Measurements from ENCODE around the gene EHD3. TPM values are rescaled to one million over a fixed set of nuclear protein-coding genes. Genes with fewer than 3 reads are reported as not detected.

EHD3 gene
- total RNA-seq, 1 donor from 2014 or later, result 20.9 TPM

- no peaks in the 10 kb centered on the region for H3K9me3 Mint-ChIP-seq (ENCODE audit: unreplicated experiment)
- no peak overlapping the region for H3K9ac ChIP-seq (ENCODE audit: low read length)
- no peaks in the 10 kb centered on the region for H3K79me2 ChIP-seq (ENCODE audit: insufficient read depth, low read length)
- no peaks in the 10 kb centered on the region for H3K9me3 ChIP-seq (ENCODE audit: insufficient read depth, low read depth, low read length)
- H3K4me3 ChIP-seq (ENCODE audit: insufficient read depth, low read depth, low read length), result no peak overlapping the region
- H3K27ac Mint-ChIP-seq (ENCODE audit: unreplicated experiment), result no peak overlapping the region
- no peak overlapping the region for H3K4me3 Mint-ChIP-seq (ENCODE audit: unreplicated experiment)
- H3K36me3 Mint-ChIP-seq (ENCODE audit: low read depth, unreplicated experiment), result peaks cover 22% of the 10 kb centered on the region
- FAIRE-seq, result no peak
- H3K27ac ChIP-seq (ENCODE audit: low read depth, low read length), result no peak overlapping the region
- peaks cover 9% of the 10 kb centered on the region for H3K4me1 Mint-ChIP-seq (ENCODE audit: low read depth, unreplicated experiment)
- H3K36me3 ChIP-seq (ENCODE audit: insufficient read depth, low read length), result peaks cover 8% of the 10 kb centered on the region
- H3K27me3 ChIP-seq (ENCODE audit: insufficient read depth, low read length), result no peaks in the 10 kb centered on the region
- peaks cover 6% of the 10 kb centered on the region for H3K4me1 ChIP-seq (ENCODE audit: insufficient read depth, low read length)
- TF ChIP-seq CTCF (IDR thresholded peaks at IDR 0.05; ENCODE audit: insufficient read depth, low read depth, low read length) (no peak), EZH2 (IDR thresholded peaks at IDR 0.05; ENCODE audit: insufficient read depth, low read length) (no peak)
- no peak for DNase-seq (ENCODE audit: low read depth)
- H2AFZ ChIP-seq (ENCODE audit: low read depth, low read length), result no peak overlapping the region
- no peak overlapping the region for H3K4me2 ChIP-seq (ENCODE audit: low read length)
- no peaks in the 10 kb centered on the region for H3K27me3 Mint-ChIP-seq (ENCODE audit: low read depth, unreplicated experiment)
- peaks cover 54% of the 10 kb centered on the region for H4K20me1 ChIP-seq (ENCODE audit: insufficient read depth, low read length)
Observed at GRCh38 chr2:31251851-31252250, 17.9 kb downstream of the EHD3 start.

GRCh38 chr2:31253356-31254131, 19.6 kb downstream of the EHD3 start:
- no peaks in the 10 kb centered on the region for H3K4me1 ChIP-seq (ENCODE audit: insufficient read depth, low read length)
- H3K27me3 ChIP-seq (ENCODE audit: insufficient read depth, low read length), result no peaks in the 10 kb centered on the region
- FAIRE-seq, result no peak
- no peak for DNase-seq (ENCODE audit: low read depth)
- no peak overlapping the region for H3K27ac ChIP-seq (ENCODE audit: low read depth, low read length)
- no peaks in the 10 kb centered on the region for H3K79me2 ChIP-seq (ENCODE audit: insufficient read depth, low read length)
- H3K9me3 Mint-ChIP-seq (ENCODE audit: unreplicated experiment), result no peaks in the 10 kb centered on the region
- H3K27me3 Mint-ChIP-seq (ENCODE audit: low read depth, unreplicated experiment), result no peaks in the 10 kb centered on the region
- no peak for TF ChIP-seq CTCF (IDR thresholded peaks at IDR 0.05; ENCODE audit: insufficient read depth, low read depth, low read length)
- no peak for TF ChIP-seq EZH2 (IDR thresholded peaks at IDR 0.05; ENCODE audit: insufficient read depth, low read length)
- no peak overlapping the region for H2AFZ ChIP-seq (ENCODE audit: low read depth, low read length)
- H3K27ac Mint-ChIP-seq (ENCODE audit: unreplicated experiment), result no peak overlapping the region
- H3K36me3 ChIP-seq (ENCODE audit: insufficient read depth, low read length), result peaks cover 8% of the 10 kb centered on the region
- H3K4me1 Mint-ChIP-seq (ENCODE audit: low read depth, unreplicated experiment), result no peaks in the 10 kb centered on the region
- no peak overlapping the region for H3K4me3 ChIP-seq (ENCODE audit: insufficient read depth, low read depth, low read length)
- peaks cover 23% of the 10 kb centered on the region for H3K36me3 Mint-ChIP-seq (ENCODE audit: low read depth, unreplicated experiment)
- H3K4me2 ChIP-seq (ENCODE audit: low read length), result no peak overlapping the region
- no peak overlapping the region for H3K9ac ChIP-seq (ENCODE audit: low read length)
- H4K20me1 ChIP-seq (ENCODE audit: insufficient read depth, low read length), result peaks cover 46% of the 10 kb centered on the region
- H3K4me3 Mint-ChIP-seq (ENCODE audit: unreplicated experiment), result no peak overlapping the region
- H3K9me3 ChIP-seq (ENCODE audit: insufficient read depth, low read depth, low read length), result no peaks in the 10 kb centered on the region
